ENCODE results near the gene FAM234B. TPM values are rescaled to one million over a fixed set of nuclear protein-coding genes. Genes with fewer than 3 reads are reported as not detected.

The FAM234B gene
- total and polyA plus RNA-seq, 2 donors (not counting 1 experiment from before 2014, with no cell fraction given) = 2.6 to 8.2 TPM

- WGBS (ENCODE audit: insufficient coverage) = 97% methylated on average over 5 of the region's 6 CpGs
- H3K27ac ChIP-seq (ENCODE audit: low read length in 2 of 2) = no peak overlapping the region
- no peak overlapping the region for H3K4me2 ChIP-seq (replicated peaks; ENCODE audit: low read depth, low read length, poor library complexity, severe bottlenecking)
- no peaks in the 10 kb centered on the region for H3K27me3 ChIP-seq (replicated peaks in 1 of 4; ENCODE audit: control extremely low read depth in 1 of 4, control insufficient read depth in 3 of 4, insufficient read depth in 4 of 4, low read length in 3 of 4)
- CTCF ChIA-PET = interaction anchor here (0.6 kb wide), 1 partner anchor 160 kb away, joined by 3 read pairs; no protein-coding TSS in a partner anchor
- no peak for ATAC-seq (ENCODE audit: low read depth)
- H3K4me1 ChIP-seq (ENCODE audit: control insufficient read depth in 2 of 2, insufficient read depth in 2 of 2, low read length in 2 of 2) = no peaks in the 10 kb centered on the region
- TF ChIP-seq CTCF (IDR thresholded peaks at IDR 0.05) (no peak), EZH2 (IDR thresholded peaks at IDR 0.05; ENCODE audit: borderline replicate concordance, insufficient read depth, low read depth, low read length, poor library complexity, severe bottlenecking) (no peak)
- no peaks in the 10 kb centered on the region for H3K27me3 Mint-ChIP-seq
- no peaks in the 10 kb centered on the region for H3K9me3 ChIP-seq (ENCODE audit: control extremely low read depth in 1 of 3, control insufficient read depth in 2 of 3, insufficient read depth in 1 of 3, low read length in 2 of 3)
- H3K36me3 ChIP-seq (replicated peaks in 1 of 2; ENCODE audit: control extremely low read depth in 1 of 2, control insufficient read depth in 1 of 2, extremely low read depth in 1 of 2, insufficient read depth in 2 of 2, low read length in 1 of 2) = peaks cover 7 to 11% of the 10 kb centered on the region in 2 experiments
- H4K20me1 ChIP-seq (ENCODE audit: control insufficient read depth, insufficient read depth, low read length, poor library complexity, severe bottlenecking) = no peaks in the 10 kb centered on the region
- no peak overlapping the region for H3K4me3 ChIP-seq (ENCODE audit: control extremely low read depth in 1 of 5, extremely low read depth in 1 of 5, insufficient read depth in 1 of 5, low read depth in 2 of 5, low read length in 4 of 5)
- H2AFZ ChIP-seq (ENCODE audit: insufficient read depth, low read depth, low read length, poor library complexity, severe bottlenecking) = no peak overlapping the region
- no peaks in the 10 kb centered on the region for H3K79me2 ChIP-seq (ENCODE audit: control insufficient read depth, insufficient read depth, low read length)
- no peak for DNase-seq
- no peak overlapping the region for H3K27ac Mint-ChIP-seq
- POLR2A ChIA-PET = no interaction called here
- H3K4me3 Mint-ChIP-seq = no peak overlapping the region
- H3K4me1 Mint-ChIP-seq = no peaks in the 10 kb centered on the region
- intact Hi-C loops (cut with micrococcal nuclease) = no loop called here
- no peak overlapping the region for H3K9ac ChIP-seq (ENCODE audit: low read length)
- H3K9me3 Mint-ChIP-seq (ENCODE audit: insufficient read depth) = no peaks in the 10 kb centered on the region
Measured at GRCh38 chr12:13069380-13069779, 25.2 kb downstream of the FAM234B start.

GRCh38 chr12:13071305-13072280 lies 27.4 kb downstream of the FAM234B start:
- intact Hi-C loops (cut with micrococcal nuclease) = no loop called here
- H3K4me1 ChIP-seq (ENCODE audit: control insufficient read depth in 2 of 2, insufficient read depth in 2 of 2, low read length in 2 of 2) = no peaks in the 10 kb centered on the region
- H3K9ac ChIP-seq (ENCODE audit: low read length) = no peak overlapping the region
- H3K27me3 ChIP-seq (replicated peaks in 1 of 4; ENCODE audit: control extremely low read depth in 1 of 4, control insufficient read depth in 3 of 4, insufficient read depth in 4 of 4, low read length in 3 of 4) = no peaks in the 10 kb centered on the region
- ChIA-PET POLR2A (no interaction called here), CTCF (no interaction called here)
- no peak overlapping the region for H3K27ac Mint-ChIP-seq
- H3K27me3 Mint-ChIP-seq = no peaks in the 10 kb centered on the region
- TF ChIP-seq CTCF (IDR thresholded peaks at IDR 0.05) (no peak), EZH2 (IDR thresholded peaks at IDR 0.05; ENCODE audit: borderline replicate concordance, insufficient read depth, low read depth, low read length, poor library complexity, severe bottlenecking) (no peak)
- H3K4me1 Mint-ChIP-seq = no peaks in the 10 kb centered on the region
- no peak for ATAC-seq (ENCODE audit: low read depth)
- 98% methylated on average over 6 of the region's 10 CpGs for WGBS (ENCODE audit: insufficient coverage)
- no peak overlapping the region for H3K27ac ChIP-seq (ENCODE audit: low read length in 2 of 2)
- H3K4me2 ChIP-seq (replicated peaks; ENCODE audit: low read depth, low read length, poor library complexity, severe bottlenecking) = no peak overlapping the region
- H2AFZ ChIP-seq (ENCODE audit: insufficient read depth, low read depth, low read length, poor library complexity, severe bottlenecking) = no peak overlapping the region
- H3K4me3 Mint-ChIP-seq = no peak overlapping the region
- peaks cover 11 to 13% of the 10 kb centered on the region in 2 experiments for H3K36me3 ChIP-seq (replicated peaks in 1 of 2; ENCODE audit: control extremely low read depth in 1 of 2, control insufficient read depth in 1 of 2, extremely low read depth in 1 of 2, insufficient read depth in 2 of 2, low read length in 1 of 2)
- H3K9me3 ChIP-seq (ENCODE audit: control extremely low read depth in 1 of 3, control insufficient read depth in 2 of 3, insufficient read depth in 1 of 3, low read length in 2 of 3) = no peaks in the 10 kb centered on the region
- H3K4me3 ChIP-seq (ENCODE audit: control extremely low read depth in 1 of 5, extremely low read depth in 1 of 5, insufficient read depth in 1 of 5, low read depth in 2 of 5, low read length in 4 of 5) = no peak overlapping the region
- H4K20me1 ChIP-seq (ENCODE audit: control insufficient read depth, insufficient read depth, low read length, poor library complexity, severe bottlenecking) = no peaks in the 10 kb centered on the region
- DNase-seq = no peak
- no peaks in the 10 kb centered on the region for H3K9me3 Mint-ChIP-seq (ENCODE audit: insufficient read depth)
- H3K79me2 ChIP-seq (ENCODE audit: control insufficient read depth, insufficient read depth, low read length) = no peaks in the 10 kb centered on the region
